HCEC 1CT (cell line): ENCODE results near the gene GRAMD1B.

Experiments used
- DNase-seq: peaks from one replicate; pipeline ENCODE4 v3.0.0-alpha.2; 2017

The GRAMD1B gene

GRCh38 chr11:123594188-123594901 is 164.3 kb downstream of the GRAMD1B start:
- DNase-seq, result no peak

GRCh38 chr11:123594921-123595320 is 164.9 kb downstream of the GRAMD1B start:
- DNase-seq, result no peak

GRCh38 chr11:123597859-123598258 is 167.8 kb downstream of the GRAMD1B start:
- no peak for DNase-seq

- DNase-seq, result peak; percentile 21
These were observed 171.1 kb downstream of the GRAMD1B start for GRCh38 chr11:123601136-123601535.

- no peak for DNase-seq
These were observed 171.7 kb downstream of the GRAMD1B start for GRCh38 chr11:123601743-123602142.

- no peak for DNase-seq
These were observed 173.6 kb downstream of the GRAMD1B start for GRCh38 chr11:123603666-123604065.

- DNase-seq, result no peak
These were observed 177.7 kb downstream of the GRAMD1B start for GRCh38 chr11:123607781-123608180.

- DNase-seq, result no peak
These were observed 178.3 kb downstream of the GRAMD1B start for GRCh38 chr11:123608371-123608770.

GRCh38 chr11:123608945-123609344 is 178.9 kb downstream of the GRAMD1B start:
- DNase-seq, result no peak

- DNase-seq, result no peak
These were observed 181.6 kb downstream of the GRAMD1B start for GRCh38 chr11:123611698-123612097.

- DNase-seq, result peak; percentile 68
These were observed 186.6 kb downstream of the GRAMD1B start for GRCh38 chr11:123616505-123617198.

GRCh38 chr11:123622576-123622975 is 192.5 kb downstream of the GRAMD1B start:
- no peak for DNase-seq

GRCh38 chr11:123624974-123625373 is 194.9 kb downstream of the GRAMD1B start:
- no peak for DNase-seq

- peak; percentile 37 for DNase-seq
These were observed 199.0 kb downstream of the GRAMD1B start for GRCh38 chr11:123628936-123629683.

GRCh38 chr11:123630126-123630608 is 200.1 kb downstream of the GRAMD1B start:
- no peak for DNase-seq

GRCh38 chr11:123640029-123640428 is 210.0 kb downstream of the GRAMD1B start:
- DNase-seq, result no peak

- peak; percentile 25 for DNase-seq
These were observed 210.8 kb downstream of the GRAMD1B start for GRCh38 chr11:123640677-123641494.

GRCh38 chr11:123641495-123641840 is 211.4 kb downstream of the GRAMD1B start:
- no peak for DNase-seq

- DNase-seq, result no peak
These were observed 212.4 kb downstream of the GRAMD1B start for GRCh38 chr11:123642435-123642834.

GRCh38 chr11:123645286-123645975 is 215.4 kb downstream of the GRAMD1B start:
- DNase-seq, result no peak

GRCh38 chr11:123650901-123651300 is 220.8 kb downstream of the GRAMD1B start:
- no peak for DNase-seq

GRCh38 chr11:123652599-123652998 is 222.5 kb downstream of the GRAMD1B start:
- no peak for DNase-seq
